22Rv1 (cell line): ENCODE results near the gene ATP5F1D.
"Not testable (repeated sequence)": the region's sequence is repeated elsewhere in the genome, so short reads cannot be mapped to it uniquely, and the experiment has no call there.

Experiments
- H3K27ac ChIP-seq: fragments of 450-650 bp; 2 replicates; pipeline ENCODE4 v1.5.1; 2017
- CTCF ChIP-seq: fragments of 450-650 bp; IDR thresholded peaks from 2 replicates; pipeline ENCODE4 v1.5.1; 2017; ENCODE audit warnings: mild to moderate bottlenecking
- ZFX ChIP-seq: fragments of 450-650 bp; IDR thresholded peaks from 2 replicates; pipeline ENCODE4 v1.6.1; 2017; ENCODE audit warnings: antibody characterized with exemption, borderline replicate concordance

Gene ATP5F1D

GRCh38 chr19:1241417-1242095, at the start of gene ATP5F1D:
Gene ATP5F1D, plus strand, starts transcription at chr19:1241751. Its CDS starts 100 bp downstream, at chr19:1241851.
- no peak for TF ChIP-seq ZFX
- H3K27ac ChIP-seq: peak within 1 kb of the TSS; percentile 99

- TF ChIP-seq CTCF (no peak), ZFX (no peak)
- no peak overlapping the region for H3K27ac ChIP-seq
These were observed 42.0 kb upstream of the ATP5F1D start for GRCh38 chr19:1199531-1199930.

- H3K27ac ChIP-seq: not testable (repeated sequence)
These were observed 40.9 kb upstream of the ATP5F1D start for GRCh38 chr19:1200614-1201013.

- peak within 1 kb of the TSS; percentile 82 for H3K27ac ChIP-seq
- TF ChIP-seq ZFX (no peak), CTCF (no peak)
These were observed 36.1 kb upstream of the ATP5F1D start, which contains the start of gene STK11 for GRCh38 chr19:1205114-1206099. Gene STK11, plus strand, starts transcription at chr19:1205778. Its CDS starts 1,136 bp downstream, at chr19:1206914.

GRCh38 chr19:1206150-1206863, 35.2 kb upstream of the ATP5F1D start:
- TF ChIP-seq ZFX (no peak), CTCF (no peak)
- H3K27ac ChIP-seq: peak overlapping the region; percentile 82

- peak overlapping the region; percentile 82 for H3K27ac ChIP-seq
- TF ChIP-seq CTCF (no peak), ZFX (no peak)
These were observed 34.6 kb upstream of the ATP5F1D start for GRCh38 chr19:1206864-1207450.

- H3K27ac ChIP-seq: not testable (repeated sequence)
These were observed 32.7 kb upstream of the ATP5F1D start for GRCh38 chr19:1208830-1209229.

GRCh38 chr19:1210227-1210538, 31.4 kb upstream of the ATP5F1D start:
- TF ChIP-seq CTCF: no peak
- TF ChIP-seq ZFX: no peak
- H3K27ac ChIP-seq: peak overlapping the region; percentile 26
